ENCODE data around the gene TRHDE.

The TRHDE gene

GRCh38 chr12:72272091-72272661, at the start of gene TRHDE:
Gene TRHDE (plus strand): TSS chr12:72272370. CDS start chr12:72272644, 274 bp downstream.
- no peak for DNase-seq

GRCh38 chr12:72226510-72226909, 45.7 kb upstream of the TRHDE start:
- no peak for DNase-seq

GRCh38 chr12:72228424-72228823, 43.7 kb upstream of the TRHDE start:
- no peak for DNase-seq

GRCh38 chr12:72230589-72230988, 41.6 kb upstream of the TRHDE start:
- DNase-seq = no peak

- no peak for DNase-seq
Measured at GRCh38 chr12:72234886-72235285, 37.3 kb upstream of the TRHDE start.

- DNase-seq = no peak
Measured at GRCh38 chr12:72236071-72236705, 36.0 kb upstream of the TRHDE start.

GRCh38 chr12:72241552-72241951, 30.6 kb upstream of the TRHDE start:
- no peak for DNase-seq

GRCh38 chr12:72242946-72243345, 29.2 kb upstream of the TRHDE start:
- no peak for DNase-seq

GRCh38 chr12:72246370-72246769, 25.8 kb upstream of the TRHDE start:
- DNase-seq = no peak

- DNase-seq = no peak
Measured at GRCh38 chr12:72250346-72250745, 21.8 kb upstream of the TRHDE start.

- DNase-seq = no peak
Measured at GRCh38 chr12:72256725-72257124, 15.4 kb upstream of the TRHDE start.

- no peak for DNase-seq
Measured at GRCh38 chr12:72261885-72262284, 10.3 kb upstream of the TRHDE start.

GRCh38 chr12:72264548-72265175, 7.5 kb upstream of the TRHDE start:
- no peak for DNase-seq

GRCh38 chr12:72267974-72268373, 4.2 kb upstream of the TRHDE start:
- DNase-seq = no peak

GRCh38 chr12:72268386-72268785, 3.8 kb upstream of the TRHDE start:
- no peak for DNase-seq

GRCh38 chr12:72269491-72269890, 2.7 kb upstream of the TRHDE start:
- DNase-seq = no peak

- no peak for DNase-seq
Measured at GRCh38 chr12:72270246-72270645, 1.9 kb upstream of the TRHDE start.

- no peak for DNase-seq
Measured at GRCh38 chr12:72270961-72271360, 1.2 kb upstream of the TRHDE start.

GRCh38 chr12:72271451-72272090, 599 bp upstream of the TRHDE start:
- no peak for DNase-seq

- DNase-seq = no peak
Measured at GRCh38 chr12:72272731-72273498, 745 bp downstream of the TRHDE start.

GRCh38 chr12:72273499-72273837, 1.3 kb downstream of the TRHDE start:
- no peak for DNase-seq

- no peak for DNase-seq
Measured at GRCh38 chr12:72273851-72274351, 1.7 kb downstream of the TRHDE start.

- DNase-seq = no peak
Measured at GRCh38 chr12:72274931-72275330, 2.8 kb downstream of the TRHDE start.
